ENCODE data around the gene CACNA1C. TPM values are rescaled to one million over a fixed set of nuclear protein-coding genes. Genes with fewer than 3 reads are reported as not detected.
A peak's percentile ranks its signal among the peaks of the same experiment; 100 is the strongest.

The CACNA1C gene
- total RNA-seq, 1 experiment from 2014 or later: 1.1 TPM

DNA sequence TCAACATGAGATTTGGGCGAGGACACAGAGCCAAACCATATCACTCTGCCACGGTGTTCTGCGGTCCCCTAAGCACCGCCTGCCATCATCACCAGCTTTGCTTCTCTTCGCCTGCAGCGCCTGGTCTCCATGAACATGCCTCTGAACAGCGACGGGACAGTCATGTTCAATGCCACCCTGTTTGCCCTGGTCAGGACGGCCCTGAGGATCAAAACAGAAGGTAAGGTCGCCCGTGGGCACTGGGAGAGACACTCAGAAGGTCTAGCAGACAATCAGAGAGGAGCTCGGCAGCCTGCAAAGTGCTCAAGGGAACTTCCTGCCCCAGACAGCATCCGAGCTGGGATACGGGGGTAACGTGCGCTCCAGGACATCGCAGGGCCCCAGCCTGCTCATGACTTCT lies 616.0 kb downstream of the CACNA1C start:
- H3K4me3 Mint-ChIP-seq: no peak overlapping the region

More for the DNA sequence above, 616.0 kb downstream of the CACNA1C start:
- Histone ChIP-seq H3K14ac (ENCODE audit: insufficient read depth, low read length) (no peak overlapping the region; the same call in 1 of the 2 replicates), H3K23ac (ENCODE audit: insufficient read length, low read depth, low read length) (no peak overlapping the region), H3K4me2 (ENCODE audit: insufficient read depth, insufficient read length, low read length) (no peak overlapping the region), H2BK12ac (ENCODE audit: insufficient read length, low read depth, low read length) (no peak overlapping the region), H4K20me1 (ENCODE audit: control insufficient read depth, insufficient read depth, insufficient read length) (no peaks in the 10 kb centered on the region), H2BK5ac (ENCODE audit: insufficient read length, low read length) (no peak overlapping the region), H3K9me3 (ENCODE audit: control insufficient read depth, low read depth, low read length) (no peaks in the 10 kb centered on the region), H2BK15ac (ENCODE audit: low read depth, low read length) (no peak overlapping the region), H3K56ac (ENCODE audit: insufficient read length, low read depth, low read length) (no peak overlapping the region), H2BK20ac (ENCODE audit: low read depth, low read length, poor library complexity, severe bottlenecking) (no peak overlapping the region), H3K79me2 (ENCODE audit: insufficient read depth, low read length) (no peaks in the 10 kb centered on the region), H3T11ph (ENCODE audit: low read length) (no peak overlapping the region), H4K91ac (ENCODE audit: insufficient read length, low read depth, low read length) (no peak overlapping the region), H3K23me2 (ENCODE audit: insufficient read length, low read depth, low read length, poor library complexity, severe bottlenecking) (no peaks in the 10 kb centered on the region), H2BK120ac (ENCODE audit: low read depth, low read length, poor library complexity, severe bottlenecking) (no peak overlapping the region), H2AK5ac (ENCODE audit: insufficient read length, low read length) (no peak overlapping the region), H3K4ac (ENCODE audit: low read depth, low read length) (no peak overlapping the region), H4K5ac (ENCODE audit: insufficient read length, low read depth, low read length) (no peak overlapping the region), H3K27ac (ENCODE audit: insufficient read length, low read depth, low read length) (no peak overlapping the region), H4K8ac (replicated peaks; ENCODE audit: insufficient read length, low read depth, low read length) (no peak overlapping the region), H3K9ac (ENCODE audit: extremely low read depth, insufficient read length, low read length) (no peak overlapping the region), H3K27me3 (ENCODE audit: insufficient read depth, low read length) (no peaks in the 10 kb centered on the region), H3K79me1 (ENCODE audit: insufficient read depth, low read depth, low read length, poor library complexity, severe bottlenecking) (no peaks in the 10 kb centered on the region), H3K4me1 (ENCODE audit: insufficient read depth, low read length) (no peaks in the 10 kb centered on the region), H3K18ac (ENCODE audit: insufficient read length, low read depth, low read length) (no peak overlapping the region), H2AFZ (ENCODE audit: low read length) (no peak overlapping the region)
- DNase-seq: peak; percentile 18
- WGBS (ENCODE audit: extremely low coverage, insufficient read length, low lambda C conversion rate): no CpG with 5 or more reads among the region's 17 CpGs
- Mint-ChIP-seq H3K27me3 (ENCODE audit: low read depth) (peaks cover 1% of the 10 kb centered on the region), H3K9me3 (no peaks in the 10 kb centered on the region), H3K4me1 (no peaks in the 10 kb centered on the region), H3K36me3 (ENCODE audit: insufficient read depth in 1 of 3, low read depth in 3 of 3) (no peaks in the 10 kb centered on the region), H3K27ac (no peak overlapping the region)
- TF ChIP-seq, protein P1, sequence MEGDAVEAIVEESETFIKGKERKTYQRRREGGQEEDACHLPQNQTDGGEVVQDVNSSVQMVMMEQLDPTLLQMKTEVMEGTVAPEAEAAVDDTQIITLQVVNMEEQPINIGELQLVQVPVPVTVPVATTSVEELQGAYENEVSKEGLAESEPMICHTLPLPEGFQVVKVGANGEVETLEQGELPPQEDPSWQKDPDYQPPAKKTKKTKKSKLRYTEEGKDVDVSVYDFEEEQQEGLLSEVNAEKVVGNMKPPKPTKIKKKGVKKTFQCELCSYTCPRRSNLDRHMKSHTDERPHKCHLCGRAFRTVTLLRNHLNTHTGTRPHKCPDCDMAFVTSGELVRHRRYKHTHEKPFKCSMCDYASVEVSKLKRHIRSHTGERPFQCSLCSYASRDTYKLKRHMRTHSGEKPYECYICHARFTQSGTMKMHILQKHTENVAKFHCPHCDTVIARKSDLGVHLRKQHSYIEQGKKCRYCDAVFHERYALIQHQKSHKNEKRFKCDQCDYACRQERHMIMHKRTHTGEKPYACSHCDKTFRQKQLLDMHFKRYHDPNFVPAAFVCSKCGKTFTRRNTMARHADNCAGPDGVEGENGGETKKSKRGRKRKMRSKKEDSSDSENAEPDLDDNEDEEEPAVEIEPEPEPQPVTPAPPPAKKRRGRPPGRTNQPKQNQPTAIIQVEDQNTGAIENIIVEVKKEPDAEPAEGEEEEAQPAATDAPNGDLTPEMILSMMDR (conservative IDR thresholded peaks at IDR 0.05): no peak

Measured in H9 (cell line).